Stomach (tissue), 9 donors: ENCODE data around the gene COX7B. TPM values are rescaled to one million over a fixed set of nuclear protein-coding genes. Genes with fewer than 3 reads are reported as not detected.

Experiments used
- DNase-seq, 2 donors: peaks; one replicate each; pipeline versions ENCODE4 v3.0.0 to v3.0.0-alpha.2; 2013 to 2019
- H3K27ac ChIP-seq, 5 donors: fragments of 200-600 bp in 4 of 5; sonication (generic) in 4 of 5; one replicate each; pipeline ENCODE4 v1.5.1; 2013 to 2019; ENCODE audit warnings: mild to moderate bottlenecking in 1 of 5, moderate library complexity in 1 of 5
- H3K27me3 ChIP-seq, 3 donors: fragments of 200-600 bp; sonication (generic); one replicate each; pipeline ENCODE4 v1.5.1; 2017 to 2019; ENCODE audit warnings: mixed run types in 1 of 3
- H3K36me3 ChIP-seq, 4 donors: fragments of 200-600 bp; sonication (generic); 1 replicate in 3 of 4; 2 replicates in 1 of 4; pipeline ENCODE4 v1.5.1; 2016 to 2019
- H3K4me1 ChIP-seq, 4 donors: fragments of 200-600 bp; sonication (generic); one replicate each; pipeline ENCODE4 v1.5.1; 2016 to 2019
- H3K4me3 ChIP-seq, 4 donors: fragments of 200-600 bp; sonication (generic) in 3 of 4; one replicate each; pipeline ENCODE4 v1.5.1; 2016 to 2019; ENCODE audit warnings: mild to moderate bottlenecking in 1 of 4
- H3K9me3 ChIP-seq, 4 donors: fragments of 200-600 bp; sonication (generic); one replicate each; pipeline ENCODE4 v1.5.1; 2016 to 2019
- CTCF ChIP-seq, 7 experiments: fragments of 450-650 bp in 4 of 7; fragments of 200-600 bp in 3 of 7; sonication (generic) in 3 of 7; IDR thresholded peaks; one replicate each; pipeline ENCODE4 v1.5.1; 2016 to 2019; ENCODE audit warnings: antibody characterized with exemption in 7 of 7, control low read depth in 2 of 7, mild to moderate bottlenecking in 1 of 7
- POLR2A ChIP-seq, 4 donors: fragments of 450-650 bp; IDR thresholded peaks; one replicate each; pipeline ENCODE4 v1.6.1; 2016; ENCODE audit warnings: antibody characterized with exemption in 4 of 4, control low read depth in 2 of 4, mild to moderate bottlenecking in 1 of 4, moderate library complexity in 1 of 4
- POLR2AphosphoS5 ChIP-seq, 3 donors: sonication (generic); formaldehyde crosslinking; IDR thresholded peaks; one replicate each; pipeline ENCODE4 v1.6.1; 2016; ENCODE audit warnings: antibody characterized with exemption in 3 of 3
- WGBS, 5 donors: extraction: QIAGEN DNeasy Blood & Tissue Kit in 3 of 5; methylation state at CpG; one replicate each; pipeline versions ENCODE4 v1.1.5 to v1.1.7; 2013 to 2018; 5-methylcytosine and 5-hydroxymethylcytosine counted together
- intact Hi-C: fragments of 100-400 bp; cut with DNase I; formaldehyde crosslinking; loops from one replicate; pipeline ENCODE4 v1.15.1; 2023; ENCODE audit warnings: low total_unique reads
- polyA plus RNA-seq, 3 donors: library from polyadenylated mRNA; stranded (reverse); fragments of 200-250 nt; gene quantifications; one replicate each; pipeline ENCODE4 v1.2.3, GENCODE V29; 2013
- small RNA-seq, 4 donors: library from RNA; depleted of rRNA; stranded (forward); fragments of <200 nt; gene quantifications; one replicate each; pipeline ENCODE3, GENCODE V24; 2016
- total RNA-seq, 5 donors: library from RNA; depleted of rRNA; stranded (reverse); fragments of >200 nt; gene quantifications; one replicate each; pipeline versions ENCODE4 v1.1.0 to v1.2.3, GENCODE V29; 2014 to 2016
- donor health status: healthy with polysubstance abuse.
- donor health status: Bipolar disorder and iron deficiency.
- donor health status: healthy.

COX7B gene
- total and polyA plus RNA-seq, 8 donors = 75.0 to 1,320 (median 695) TPM

GRCh38 chrX:77953708-77954107 lies 54.4 kb downstream of the COX7B start:
- Histone ChIP-seq H3K36me3 (no peaks in the 10 kb centered on the region), H3K9me3 (peaks cover 0 to 7% (median 3%) of the 10 kb centered on the region in 4 donors), H3K27me3 (no peaks in the 10 kb centered on the region), H3K4me1 (peaks cover 0 to 25% (median 8%) of the 10 kb centered on the region in 4 donors), H3K27ac (peak overlapping the region in 2 of 5 donors; percentile 17 to 32), H3K4me3 (no peak overlapping the region)
- peak in 1 of 2 donors; percentile 10 for DNase-seq
- WGBS, 5 donors = 21 to 38% (median 32%) methylated on average over 1 of the region's 1 CpG
- TF ChIP-seq CTCF (IDR thresholded peaks at IDR 0.05) (no peak), POLR2A (IDR thresholded peaks at IDR 0.05) (no peak), POLR2AphosphoS5 (IDR thresholded peaks at IDR 0.05) (no peak)
- intact Hi-C loops = no loop called here

Small RNA genes within 50 kb of the gene (small RNA-seq; reads per million reads assigned to genes)
- 0 reads per million in 4 donors for gene RN7SL460P

Other genes starting within 250 kb of the COX7B start
- gene ATRX, start 113.3 kb upstream of the COX7B start, total RNA-seq = 100 to 1,000 TPM in 3 of 5 donors, 10 to 100 TPM in 2; 37.7 to 225 (median 127) TPM
- 10 to 100 TPM in 1 of 3 donors, 1 to 10 TPM in 2; 7.9 to 10.4 (median 9.7) TPM for gene ATRX, start 113.3 kb upstream of the COX7B start, polyA plus RNA-seq
- gene MAGT1, start 4.0 kb upstream of the COX7B start, total RNA-seq = 100 to 1,000 TPM in 1 of 5 donors, 10 to 100 TPM in 4; 16.1 to 135 (median 28.8) TPM
- 10 to 100 TPM in 2 of 3 donors, 1 to 10 TPM in 1; 6.1 to 19.0 (median 10.1) TPM for gene MAGT1, start 4.0 kb upstream of the COX7B start, polyA plus RNA-seq
- gene ATP7A, start 11.2 kb downstream of the COX7B start, total RNA-seq = 10 to 100 TPM in 2 of 5 donors, 1 to 10 TPM in 3; 3.5 to 38.2 (median 9.8) TPM
- 1 to 10 TPM in 1 of 3 donors, under 1 TPM in 2; 0.76 to 1.5 (median 0.87) TPM for gene ATP7A, start 11.2 kb downstream of the COX7B start, polyA plus RNA-seq
- not detected for gene PGAM4, start 70.2 kb downstream of the COX7B start, total RNA-seq
- gene PGAM4, start 70.2 kb downstream of the COX7B start, polyA plus RNA-seq = not detected
- 100 to 1,000 TPM in 3 of 5 donors, 10 to 100 TPM in 2; 29.3 to 207 (median 104) TPM for gene PGK1, start 204.8 kb downstream of the COX7B start, total RNA-seq
- 100 to 1,000 TPM; 122 to 150 (median 128) TPM for gene PGK1, start 204.8 kb downstream of the COX7B start, polyA plus RNA-seq
- gene TAF9B, start 240.2 kb downstream of the COX7B start, total RNA-seq = 10 to 100 TPM in 3 of 5 donors, 1 to 10 TPM in 2; 3.2 to 75.4 (median 20.9) TPM
- 10 to 100 TPM; 11.1 to 13.4 (median 11.7) TPM for gene TAF9B, start 240.2 kb downstream of the COX7B start, polyA plus RNA-seq